Mucosa of gallbladder (tissue), 1 donor: ENCODE results near the gene DLG2. TPM values are rescaled to one million over a fixed set of nuclear protein-coding genes. Genes with fewer than 3 reads are reported as not detected.
A peak's percentile ranks its signal among the peaks of the same experiment; 100 is the strongest.

Experiments used
- DNase-seq: peaks from one replicate; pipeline ENCODE4 v3.0.0-alpha.2; 2020; ENCODE audit warnings: low spot score
- total RNA-seq: library from RNA; stranded (reverse); gene quantifications from one replicate; pipeline ENCODE4 v1.2.1, GENCODE V29; 2021
- donor health status: DM: no; HTN: no; CAD: no.

The DLG2 gene
- total RNA-seq, 1 donor from 2014 or later = 4.4 TPM

DNA sequence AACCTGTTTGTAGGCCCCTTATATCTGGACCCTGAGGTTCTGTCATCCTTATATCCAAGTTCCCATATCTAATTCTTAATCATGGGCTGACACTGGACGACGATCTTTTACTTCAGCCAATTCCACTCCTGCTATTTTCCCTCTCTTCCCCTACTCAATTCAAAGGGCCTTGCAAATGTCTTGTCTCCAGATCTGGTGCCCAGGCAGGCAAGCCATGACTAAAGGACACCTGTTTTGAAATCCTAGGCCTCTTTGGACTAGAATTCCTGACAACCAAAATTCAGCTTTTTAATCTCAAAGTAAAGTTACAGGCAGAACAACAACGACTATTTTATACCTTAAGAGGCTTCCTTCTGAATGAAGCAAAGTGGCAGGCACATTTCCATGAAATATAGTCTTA lies 963.4 kb downstream of the DLG2 start:
- DNase-seq = no peak

DNA sequence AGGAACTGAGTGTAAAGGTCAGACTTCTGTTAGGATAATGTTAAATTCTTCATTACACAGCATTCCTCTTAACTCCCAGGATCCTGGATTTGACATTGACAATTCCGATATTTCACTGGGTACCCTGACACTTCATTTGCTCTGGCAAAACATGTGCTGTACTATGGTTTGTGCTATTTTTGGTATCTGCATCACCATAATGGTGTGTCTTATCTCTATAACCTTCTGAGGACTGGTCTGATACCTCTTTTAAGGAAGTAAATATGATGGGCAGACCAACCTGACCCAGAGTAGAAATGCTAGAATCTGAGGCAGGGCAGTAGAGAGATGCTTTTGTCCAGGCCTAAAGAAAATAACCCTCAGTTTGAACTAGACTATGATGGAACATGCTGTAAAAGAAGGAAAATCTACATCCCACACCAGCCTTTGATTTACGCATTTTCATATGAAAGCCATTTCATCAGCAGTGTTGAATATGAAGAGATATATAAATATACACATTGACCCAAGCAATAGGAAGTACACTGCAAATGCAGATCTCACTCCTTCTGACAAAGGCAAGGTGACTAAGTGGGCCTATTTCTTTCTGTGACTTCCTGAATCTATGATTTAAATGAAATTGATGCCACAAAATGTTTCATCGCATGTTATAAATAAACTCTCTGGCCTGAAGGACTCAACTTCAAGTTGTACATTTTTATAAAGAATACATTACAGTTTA lies 966.7 kb downstream of the DLG2 start:
- no peak for DNase-seq

DNA sequence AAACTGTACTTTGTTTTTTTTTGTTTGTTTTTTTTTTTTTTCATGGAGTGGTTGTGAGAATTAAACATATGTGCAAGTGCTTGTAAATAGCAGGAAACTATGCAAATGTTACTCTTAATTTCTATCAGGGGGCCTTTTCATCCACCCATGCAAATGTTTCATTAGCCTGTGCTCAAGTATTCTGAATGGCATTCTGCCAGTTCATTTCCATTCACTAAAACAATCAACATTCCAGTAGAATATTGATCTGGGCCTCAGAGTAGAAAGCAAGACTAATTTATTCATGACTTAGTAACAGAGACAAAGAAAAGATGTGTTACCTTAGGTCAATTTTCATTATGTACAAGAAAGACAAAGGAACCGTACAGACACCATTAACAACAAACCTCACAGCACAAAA lies 971.4 kb downstream of the DLG2 start:
- DNase-seq = no peak

DNA sequence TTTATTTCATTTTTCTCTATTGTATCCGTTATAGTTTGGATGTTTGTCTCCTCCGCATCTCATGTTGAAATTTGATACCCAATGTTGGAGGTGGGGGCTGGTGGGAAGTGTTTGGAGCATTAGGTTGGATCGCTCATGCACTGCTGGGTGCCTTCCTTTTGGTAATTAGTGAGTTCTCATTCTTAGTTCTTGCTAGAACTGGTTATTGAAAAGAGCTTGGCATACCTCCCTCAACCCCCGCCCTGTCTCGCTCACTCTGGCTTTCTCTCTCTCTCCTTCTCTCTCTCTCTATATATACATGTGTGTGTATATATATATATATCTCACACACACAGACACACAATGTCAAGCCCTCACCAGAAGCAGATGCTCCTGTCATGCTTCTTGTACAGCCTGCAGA lies 978.7 kb downstream of the DLG2 start:
- no peak for DNase-seq

GRCh38 chr11:84645988-84646694 lies 981.0 kb downstream of the DLG2 start:
- peak; percentile 28 for DNase-seq

DNA sequence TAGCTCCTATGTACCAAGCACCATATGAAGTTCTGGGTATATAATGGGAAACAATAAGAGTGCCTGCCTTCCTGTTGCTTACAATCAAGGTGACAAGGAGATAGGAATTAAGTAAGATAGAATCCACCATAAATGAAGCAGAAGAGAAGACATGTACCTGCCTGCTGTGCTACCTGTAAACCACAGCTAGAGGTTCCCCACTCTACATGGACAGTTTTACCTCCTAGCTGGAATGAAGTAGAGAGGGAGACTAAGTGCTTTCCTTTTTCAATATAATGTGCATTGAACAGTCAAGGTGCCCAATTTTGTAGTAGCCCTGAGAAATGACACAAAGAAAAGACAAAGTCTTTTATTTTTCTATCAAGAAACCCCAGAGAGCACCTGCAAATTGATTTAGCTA lies 984.6 kb downstream of the DLG2 start:
- no peak for DNase-seq

GRCh38 chr11:84634309-84634708 lies 992.8 kb downstream of the DLG2 start:
- no peak for DNase-seq

DNA sequence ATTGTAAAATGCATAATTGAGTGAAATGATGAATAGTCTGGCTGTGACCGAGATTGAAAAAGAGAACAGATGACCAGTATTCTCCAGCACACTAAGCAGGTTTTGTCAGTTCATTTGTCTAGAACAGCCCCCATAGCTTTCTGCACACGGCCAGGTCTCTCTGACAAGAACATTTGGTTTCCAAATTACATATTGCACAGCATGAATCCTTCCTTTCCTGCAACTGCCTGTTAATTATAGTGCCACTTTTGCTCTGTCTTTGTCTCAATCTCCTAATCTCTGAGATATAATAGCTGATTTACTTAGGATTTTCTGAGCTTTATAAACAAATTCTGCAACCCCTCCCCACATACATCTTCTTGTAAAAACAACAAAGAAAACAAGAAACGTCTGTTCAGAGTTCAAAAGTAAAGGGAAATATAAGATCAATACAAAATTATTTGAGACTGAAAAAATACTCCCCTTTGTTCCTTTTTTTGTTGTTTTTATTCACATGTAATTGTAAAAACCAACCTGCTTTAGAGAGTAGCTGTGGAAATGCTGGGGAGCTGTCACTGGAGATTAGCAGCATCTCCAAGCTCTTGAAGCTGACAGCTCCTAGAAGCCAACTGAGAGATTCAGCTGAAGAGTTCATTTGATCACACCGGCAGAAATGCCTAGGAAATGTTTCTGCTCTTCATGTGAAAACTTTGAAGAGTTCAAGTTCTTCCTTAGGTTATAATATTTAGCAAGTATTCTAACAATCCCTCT lies 998.1 kb downstream of the DLG2 start:
- DNase-seq = no peak

- DNase-seq = no peak
These were observed 1000.9 kb downstream of the DLG2 start for GRCh38 chr11:84626256-84626655.

DNA sequence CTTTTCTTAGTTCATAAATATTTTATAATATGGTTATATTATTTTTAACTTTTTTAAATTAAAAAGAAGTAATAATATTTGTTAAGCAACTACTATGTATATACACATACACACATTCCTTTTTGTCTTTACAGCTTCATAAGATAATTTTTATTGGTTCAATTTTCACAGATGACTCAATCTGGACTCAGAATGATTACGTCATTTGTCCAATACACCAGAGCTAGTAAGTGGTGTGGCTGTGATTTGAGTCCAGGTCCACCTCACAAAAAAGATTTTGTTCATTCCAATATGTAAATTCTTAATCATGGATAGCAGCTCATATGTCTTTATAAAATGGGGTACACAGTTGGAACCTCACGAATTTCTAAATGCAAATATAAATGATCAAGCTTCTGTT lies 1014.5 kb downstream of the DLG2 start:
- DNase-seq = no peak

DNA sequence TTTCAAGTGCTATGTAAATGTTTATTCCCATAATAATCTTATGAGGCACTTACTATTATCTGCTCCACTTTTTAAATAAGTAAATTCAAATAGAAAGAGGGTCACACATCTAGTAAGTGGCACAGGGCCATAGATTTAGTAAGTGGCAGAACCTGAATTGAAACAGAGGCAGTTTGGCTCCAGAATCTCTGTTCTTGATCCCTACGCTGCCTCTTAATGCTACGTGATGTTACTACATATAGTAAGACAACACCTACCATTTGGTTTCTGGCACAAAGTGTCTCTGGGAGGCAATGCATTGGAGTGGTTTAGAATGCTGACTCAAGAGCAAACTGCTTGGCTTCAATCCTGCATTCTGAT lies 1018.3 kb downstream of the DLG2 start:
- DNase-seq = no peak

- no peak for DNase-seq
These were observed 1018.9 kb downstream of the DLG2 start for GRCh38 chr11:84607975-84608836.

DNA sequence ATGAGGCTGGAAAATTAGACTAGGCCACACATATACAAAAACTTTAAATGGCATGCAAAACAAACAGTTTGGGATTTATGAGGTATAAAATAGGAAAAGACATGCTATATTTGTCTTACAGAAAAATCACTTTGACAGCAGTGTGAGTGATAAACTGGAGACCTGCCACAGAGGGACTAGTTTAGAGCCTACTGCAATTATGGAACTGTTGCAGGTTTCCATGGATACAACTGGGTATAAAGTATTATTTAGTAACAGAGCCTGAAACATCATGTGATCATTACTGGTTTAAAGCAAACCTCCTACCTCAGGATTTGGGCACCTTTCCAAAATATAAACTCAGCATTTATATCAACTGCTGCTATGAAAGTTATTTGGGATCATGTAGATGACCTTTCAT lies 1032.5 kb downstream of the DLG2 start:
- DNase-seq = no peak

GRCh38 chr11:84590106-84590505 lies 1037.0 kb downstream of the DLG2 start:
- DNase-seq = no peak

DNA sequence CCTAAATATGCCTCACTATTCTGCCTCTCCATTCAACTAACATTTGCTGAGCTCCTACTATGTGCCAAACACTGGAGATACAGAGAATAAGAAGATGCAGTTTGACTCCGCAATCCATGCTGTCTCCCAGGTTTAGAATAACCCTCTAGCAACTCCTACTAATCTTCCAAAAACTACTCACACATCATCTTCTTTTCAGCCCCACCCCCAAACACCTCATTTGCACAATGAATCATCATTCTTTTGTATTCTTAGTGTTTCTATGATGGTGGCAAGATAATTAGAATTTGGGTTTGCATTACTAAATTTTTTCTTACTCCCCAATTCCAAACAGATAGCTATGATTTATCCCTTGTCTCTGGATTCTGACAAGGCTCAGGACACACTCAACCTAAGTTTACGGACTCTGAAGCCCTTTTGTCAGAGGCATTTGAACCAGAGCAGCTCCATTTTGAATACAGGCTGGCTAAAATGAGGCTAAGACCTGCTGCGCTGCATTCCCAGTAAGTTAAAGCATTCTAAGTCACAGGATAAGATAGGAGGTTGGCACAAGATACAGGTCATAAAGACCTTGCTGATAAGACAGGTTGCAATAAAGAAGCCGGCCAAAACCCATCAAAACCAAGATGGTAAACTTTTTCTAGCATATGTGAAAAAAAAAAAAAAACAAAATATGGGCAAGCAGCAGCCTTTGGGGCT lies 1038.9 kb downstream of the DLG2 start:
- no peak for DNase-seq

GRCh38 chr11:84583106-84583505 lies 1044.0 kb downstream of the DLG2 start:
- no peak for DNase-seq

DNA sequence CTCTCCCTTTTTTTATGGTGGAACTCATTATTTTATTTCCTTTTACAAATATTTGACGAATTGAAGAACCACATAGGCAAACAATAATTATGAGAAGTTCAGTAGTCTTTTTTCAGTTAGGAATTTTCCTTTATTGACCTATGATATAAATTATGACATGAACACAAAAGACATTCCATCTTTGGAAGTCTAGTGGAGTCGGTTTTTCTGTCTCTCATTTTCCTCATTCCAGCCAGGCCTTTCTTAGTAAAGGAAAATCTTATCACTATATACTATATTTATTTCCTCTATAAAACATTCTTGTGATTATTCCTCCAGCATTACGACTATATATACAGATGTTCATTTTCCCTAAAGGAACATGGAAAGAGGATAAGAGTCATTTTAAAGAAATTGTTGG lies 1046.1 kb downstream of the DLG2 start:
- no peak for DNase-seq

DNA sequence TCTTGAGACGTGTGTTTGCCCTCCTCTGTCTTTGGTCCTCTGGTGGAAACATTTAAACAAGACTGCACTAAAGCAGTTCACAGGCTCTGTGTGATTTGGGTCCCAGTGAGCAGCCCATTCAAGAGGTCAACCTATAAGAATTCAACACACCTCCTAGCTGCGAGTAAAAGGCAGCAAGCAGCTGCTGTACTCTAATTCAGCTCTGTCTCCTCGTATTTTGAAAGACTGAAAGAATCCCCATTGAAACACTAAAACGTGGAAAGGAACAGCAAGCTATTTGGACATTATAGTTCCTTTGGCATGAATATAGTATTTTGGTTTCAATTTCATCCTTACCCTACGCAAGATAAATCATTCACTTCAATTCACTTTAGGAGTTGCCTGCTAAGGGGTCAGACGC lies 1046.7 kb downstream of the DLG2 start:
- DNase-seq = no peak

- no peak for DNase-seq
These were observed 1053.3 kb downstream of the DLG2 start for GRCh38 chr11:84573868-84574267.

GRCh38 chr11:84566671-84567070 lies 1060.5 kb downstream of the DLG2 start:
- no peak for DNase-seq

DNA sequence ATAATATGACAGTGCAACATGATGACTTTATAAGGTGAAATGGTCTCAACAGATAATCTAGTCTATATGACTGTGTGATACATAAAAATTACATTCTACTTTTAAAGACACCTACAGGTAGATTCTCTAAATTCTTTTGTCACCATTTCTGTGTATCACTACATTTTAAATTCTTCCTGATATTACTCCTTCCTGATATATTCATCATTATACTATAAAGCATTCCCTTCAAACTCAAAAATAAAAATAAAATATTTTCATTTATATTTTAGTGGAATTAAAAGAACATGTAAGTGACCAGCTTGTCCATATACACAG lies 1062.3 kb downstream of the DLG2 start:
- no peak for DNase-seq
